Measurements from ENCODE around the gene TMEM14C. TPM values are rescaled to one million over a fixed set of nuclear protein-coding genes. Genes with fewer than 3 reads are reported as not detected.
A peak's percentile ranks its signal among the peaks of the same experiment; 100 is the strongest.
"Not testable (repeated sequence)": the region's sequence is repeated elsewhere in the genome, so short reads cannot be mapped to it uniquely, and the experiment has no call there.

The TMEM14C gene
- total and polyA plus RNA-seq, 7 donors: 64.4 to 161 (median 87.9) TPM

DNA sequence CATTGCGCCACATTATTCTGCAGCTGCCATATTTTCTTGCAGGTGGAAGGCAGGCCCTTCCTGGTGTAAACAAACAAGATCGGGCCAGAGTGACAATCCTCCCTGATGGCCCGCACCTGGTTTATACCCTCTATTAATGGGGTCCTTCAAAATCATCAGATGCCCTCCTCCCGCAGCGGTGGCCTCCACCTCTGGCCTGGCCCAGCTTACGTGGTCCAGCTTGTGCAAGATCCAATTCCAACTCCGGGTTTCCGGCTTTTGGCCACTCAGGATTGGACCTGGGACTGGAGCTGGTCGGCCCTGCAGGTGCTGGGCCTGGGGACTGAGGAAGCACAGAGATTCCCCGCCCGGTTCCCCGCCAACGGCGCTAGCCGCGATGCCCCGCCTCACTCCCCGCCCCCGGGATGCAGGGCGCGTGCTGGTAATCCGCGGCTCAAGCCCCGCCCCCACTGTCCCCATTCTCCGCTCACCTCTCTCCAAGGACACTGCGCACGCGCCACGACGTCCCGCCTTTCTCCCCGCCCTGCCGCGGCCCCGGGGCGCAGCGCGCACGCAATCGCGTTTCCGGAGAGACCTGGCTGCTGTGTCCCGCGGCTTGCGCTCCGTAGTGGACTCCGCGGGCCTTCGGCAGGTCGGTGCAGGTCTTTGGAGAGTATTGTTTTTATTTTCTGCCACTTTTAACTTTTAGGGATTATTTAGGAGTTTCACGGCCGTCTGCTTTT, 24.5 kb downstream of the TMEM14C start, which contains the start of gene TMEM14B:
TMEM14B (plus strand) TSS at position 555 of the 722 bp plus-strand sequence. CDS start 1,441 bp downstream, outside the sequence.
- intact Hi-C loops (cut with DNase I): loop anchor here (1.0 to 2.0 kb wide), 2 partner anchors 24 to 25 kb away; partner anchors contain the start of gene TMEM14C (in 2 of the 2)
- Histone ChIP-seq H3K4me3 (peak within 1 kb of the TSS; percentile 74), H3K27ac (peak within 1 kb of the TSS; percentile 83), H3K4me1 (peaks cover 22% of the 10 kb centered on the region), H3K9me3 (no peaks in the 10 kb centered on the region), H3K27me3 (ENCODE audit: insufficient read depth in 3 of 3, low read length in 2 of 3) (no peaks in the 10 kb centered on the region), H3K36me3 (ENCODE audit: insufficient read depth in 1 of 2, low read depth in 1 of 2) (peaks cover 3 to 34% of the 10 kb centered on the region in 2 donors)
- TF ChIP-seq, protein P1, sequence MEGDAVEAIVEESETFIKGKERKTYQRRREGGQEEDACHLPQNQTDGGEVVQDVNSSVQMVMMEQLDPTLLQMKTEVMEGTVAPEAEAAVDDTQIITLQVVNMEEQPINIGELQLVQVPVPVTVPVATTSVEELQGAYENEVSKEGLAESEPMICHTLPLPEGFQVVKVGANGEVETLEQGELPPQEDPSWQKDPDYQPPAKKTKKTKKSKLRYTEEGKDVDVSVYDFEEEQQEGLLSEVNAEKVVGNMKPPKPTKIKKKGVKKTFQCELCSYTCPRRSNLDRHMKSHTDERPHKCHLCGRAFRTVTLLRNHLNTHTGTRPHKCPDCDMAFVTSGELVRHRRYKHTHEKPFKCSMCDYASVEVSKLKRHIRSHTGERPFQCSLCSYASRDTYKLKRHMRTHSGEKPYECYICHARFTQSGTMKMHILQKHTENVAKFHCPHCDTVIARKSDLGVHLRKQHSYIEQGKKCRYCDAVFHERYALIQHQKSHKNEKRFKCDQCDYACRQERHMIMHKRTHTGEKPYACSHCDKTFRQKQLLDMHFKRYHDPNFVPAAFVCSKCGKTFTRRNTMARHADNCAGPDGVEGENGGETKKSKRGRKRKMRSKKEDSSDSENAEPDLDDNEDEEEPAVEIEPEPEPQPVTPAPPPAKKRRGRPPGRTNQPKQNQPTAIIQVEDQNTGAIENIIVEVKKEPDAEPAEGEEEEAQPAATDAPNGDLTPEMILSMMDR (IDR thresholded peaks at IDR 0.05): no peak
- 1% methylated on average over 31 to 52 of the region's 52 CpGs for WGBS, 3 donors
- ATAC-seq (peak; percentile 99 to 100 (median 100)), DNase-seq (peak; percentile 100)

DNA sequence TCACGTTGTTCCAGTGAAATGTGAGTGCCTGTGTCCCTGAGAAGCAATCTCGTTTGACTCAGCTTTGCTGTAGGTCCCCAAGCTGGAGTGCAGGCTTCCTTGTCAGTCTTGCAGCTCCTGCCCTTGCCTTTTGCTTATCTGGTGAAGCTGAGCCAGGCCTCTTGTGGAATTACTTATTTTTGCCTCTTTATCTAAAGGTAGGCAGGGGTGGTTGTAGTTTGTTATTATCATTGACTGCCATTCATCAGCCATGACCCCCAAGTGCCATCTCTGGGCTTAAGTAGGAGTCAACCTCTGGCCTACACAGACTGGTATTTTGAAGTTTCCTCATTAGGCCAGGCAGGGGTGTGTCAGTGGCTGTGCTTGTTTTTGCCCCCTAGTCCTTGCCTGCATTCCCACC, 26.9 kb downstream of the TMEM14C start:
- no peak for DNase-seq
- Histone ChIP-seq H3K27me3 (ENCODE audit: insufficient read depth in 3 of 3, low read length in 2 of 3) (no peaks in the 10 kb centered on the region), H3K9me3 (no peaks in the 10 kb centered on the region), H3K27ac (no peak overlapping the region), H3K36me3 (ENCODE audit: insufficient read depth in 1 of 2, low read depth in 1 of 2) (peaks cover 3 to 54% of the 10 kb centered on the region in 2 donors), H3K4me1 (peaks cover 22% of the 10 kb centered on the region), H3K4me3 (no peak overlapping the region)
- no peak for ATAC-seq
- intact Hi-C loops (cut with DNase I): no loop called here
- WGBS, 3 donors: 34 to 55% (median 38%) methylated on average over 2 of the region's 2 CpGs
- TF ChIP-seq, protein P1 (IDR thresholded peaks at IDR 0.05): no peak

DNA sequence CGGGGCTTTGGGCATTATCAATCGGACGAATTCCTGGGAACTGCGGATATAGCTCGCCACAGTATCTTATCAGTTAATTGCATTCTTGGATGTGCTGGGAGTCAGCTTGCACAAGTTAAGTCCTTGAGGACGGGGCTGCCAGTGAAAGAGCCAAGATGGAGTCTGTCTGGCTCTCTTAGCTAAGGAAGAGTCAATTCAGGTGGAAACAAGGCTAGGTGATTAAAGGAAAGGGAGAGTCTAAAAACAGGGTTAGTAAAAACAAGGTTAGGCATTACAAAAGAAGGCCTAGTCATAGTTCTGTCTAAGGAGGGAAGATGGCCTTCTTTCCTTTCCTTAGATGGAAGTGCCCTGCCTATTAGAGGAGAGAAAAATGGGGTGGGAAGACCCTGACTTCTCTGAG, 27.7 kb downstream of the TMEM14C start:
- WGBS, 3 donors: 84 to 88% (median 88%) methylated on average over 6 of the region's 6 CpGs
- Histone ChIP-seq H3K36me3 (ENCODE audit: insufficient read depth in 1 of 2, low read depth in 1 of 2) (peaks cover 3 to 63% of the 10 kb centered on the region in 2 donors), H3K4me1 (peaks cover 22% of the 10 kb centered on the region)
- H3K27me3 ChIP-seq (ENCODE audit: insufficient read depth in 3 of 3, low read length in 2 of 3); ATAC-seq; H3K4me3 ChIP-seq; intact Hi-C loops (cut with DNase I); DNase-seq; H3K9me3 ChIP-seq; H3K27ac ChIP-seq: not testable (repeated sequence)

DNA sequence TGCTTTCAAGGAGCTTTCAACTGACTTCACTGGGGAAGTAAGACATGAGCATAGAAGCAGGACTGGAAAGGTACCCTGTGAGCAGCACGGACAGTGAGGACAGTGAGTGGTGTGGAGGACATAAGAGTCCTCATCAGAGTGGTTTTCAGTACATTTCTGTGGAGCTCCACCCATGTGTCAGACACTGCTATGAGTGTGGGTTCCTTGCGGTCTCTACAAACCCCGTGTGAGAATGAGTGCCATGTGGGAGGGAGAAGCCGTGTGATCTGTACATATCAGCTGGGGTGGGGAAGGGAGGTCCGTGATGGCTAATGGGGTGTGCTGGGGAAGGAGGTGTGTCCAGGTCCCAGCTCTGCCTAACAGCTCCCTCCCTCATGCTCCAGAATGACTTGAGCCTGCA, 28.9 kb downstream of the TMEM14C start:
- H3K9me3 ChIP-seq; DNase-seq; ATAC-seq; intact Hi-C loops (cut with DNase I); H3K27ac ChIP-seq; H3K27me3 ChIP-seq (ENCODE audit: insufficient read depth in 3 of 3, low read length in 2 of 3); H3K4me3 ChIP-seq: not testable (repeated sequence)
- 82 to 87% (median 86%) methylated on average over 4 to 5 of the region's 5 CpGs for WGBS, 3 donors
- Histone ChIP-seq H3K36me3 (ENCODE audit: insufficient read depth in 1 of 2, low read depth in 1 of 2) (peaks cover 7 to 75% of the 10 kb centered on the region in 2 donors), H3K4me1 (peaks cover 19% of the 10 kb centered on the region)

DNA sequence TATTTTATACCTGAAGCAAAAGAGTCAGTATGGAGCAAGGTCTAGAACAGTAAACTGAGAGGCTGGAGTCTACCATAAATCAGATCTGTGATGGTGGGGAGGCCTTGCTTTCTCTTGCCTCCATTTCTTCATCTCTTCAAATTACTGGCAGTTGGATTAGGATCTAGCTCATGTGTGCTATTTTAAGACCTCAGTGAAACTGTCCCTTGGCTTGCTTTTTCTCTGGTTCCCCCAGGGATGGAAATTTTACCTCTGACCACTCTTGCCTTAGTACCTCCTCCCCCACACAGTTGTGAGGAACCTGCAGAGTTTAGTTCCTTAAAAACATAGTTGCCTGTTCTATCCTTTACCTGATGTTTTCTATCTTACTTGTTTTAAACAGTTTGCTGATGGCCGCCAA, 33.2 kb downstream of the TMEM14C start:
- TF ChIP-seq, protein P1 (IDR thresholded peaks at IDR 0.05): no peak
- intact Hi-C loops (cut with DNase I): no loop called here
- H3K4me1 ChIP-seq: peaks cover 8% of the 10 kb centered on the region
- H3K27me3 ChIP-seq (ENCODE audit: insufficient read depth in 3 of 3, low read length in 2 of 3): no peaks in the 10 kb centered on the region
- no peak overlapping the region for H3K27ac ChIP-seq
- WGBS, 3 donors: 73 to 82% (median 74%) methylated on average over 1 of the region's 1 CpG
- no peak overlapping the region for H3K4me3 ChIP-seq
- peak; percentile 28 to 67 (median 49) for ATAC-seq
- no peak for DNase-seq
- H3K36me3 ChIP-seq (ENCODE audit: insufficient read depth in 1 of 2, low read depth in 1 of 2): peaks cover 3 to 73% of the 10 kb centered on the region in 2 donors
- no peaks in the 10 kb centered on the region for H3K9me3 ChIP-seq

Measured in psoas muscle (tissue), 8 donors.